ENCODE measurements around the gene ZBP1.

ZBP1 gene

GRCh38 chr20:57583289-57584257 is 36.7 kb downstream of the ZBP1 start:
- no peak for DNase-seq

GRCh38 chr20:57582432-57583288 is 37.6 kb downstream of the ZBP1 start:
- DNase-seq: peak; percentile 42

- DNase-seq: no peak
Observed at GRCh38 chr20:57582029-57582378, 38.2 kb downstream of the ZBP1 start.

GRCh38 chr20:57581202-57582028 is 38.8 kb downstream of the ZBP1 start:
- DNase-seq: no peak

GRCh38 chr20:57580478-57581201 is 39.6 kb downstream of the ZBP1 start:
- DNase-seq: no peak

GRCh38 chr20:57579898-57580447 is 40.3 kb downstream of the ZBP1 start:
- DNase-seq: peak; percentile 74

- DNase-seq: no peak
Observed at GRCh38 chr20:57579331-57579897, 40.8 kb downstream of the ZBP1 start.

GRCh38 chr20:57578476-57579165 is 41.6 kb downstream of the ZBP1 start:
- no peak for DNase-seq

- no peak for DNase-seq
Observed at GRCh38 chr20:57577679-57578475, 42.3 kb downstream of the ZBP1 start.

- peak; percentile 82 for DNase-seq
Observed at GRCh38 chr20:57576617-57577550, 43.3 kb downstream of the ZBP1 start.

- DNase-seq: peak; percentile 44
Observed at GRCh38 chr20:57576002-57576401, 44.2 kb downstream of the ZBP1 start.

GRCh38 chr20:57574954-57575353 is 45.3 kb downstream of the ZBP1 start:
- DNase-seq: no peak

GRCh38 chr20:57573894-57574293 is 46.3 kb downstream of the ZBP1 start:
- peak; percentile 9 for DNase-seq

- DNase-seq: no peak
Observed at GRCh38 chr20:57573242-57573641, 47.0 kb downstream of the ZBP1 start.

- no peak for DNase-seq
Observed at GRCh38 chr20:57571782-57572416, 48.3 kb downstream of the ZBP1 start.

GRCh38 chr20:57570920-57571319 is 49.3 kb downstream of the ZBP1 start:
- DNase-seq: no peak

- peak; percentile 90 for DNase-seq
Observed at GRCh38 chr20:57570145-57570850, 49.9 kb downstream of the ZBP1 start.

GRCh38 chr20:57568960-57569359 is 51.3 kb downstream of the ZBP1 start:
- no peak for DNase-seq

Data from NCI-H69 (cell line).